GM18511 (cell line): ENCODE results near the gene WLS.
"Not testable (repeated sequence)": the region's sequence is repeated elsewhere in the genome, so short reads cannot be mapped to it uniquely, and the experiment has no call there.

Source experiments
- ATAC-seq: cut with Tn5 transposase; IDR thresholded peaks from one replicate; pipeline ENCODE4 v1.9.1; 2021; ENCODE audit warnings: mild to moderate bottlenecking, moderate library complexity; ENCODE audit not compliant: unreplicated experiment

WLS gene

GRCh38 chr1:68171795-68172194 lies 60.5 kb downstream of the WLS start:
- ATAC-seq: not testable (repeated sequence)

GRCh38 chr1:68168545-68169171 lies 63.7 kb downstream of the WLS start:
- no peak for ATAC-seq

GRCh38 chr1:68167211-68167610 lies 65.1 kb downstream of the WLS start:
- ATAC-seq: no peak

GRCh38 chr1:68166348-68166747 lies 66.0 kb downstream of the WLS start:
- ATAC-seq: no peak

- no peak for ATAC-seq
Observed at GRCh38 chr1:68165665-68166064, 66.7 kb downstream of the WLS start.

- ATAC-seq: no peak
Observed at GRCh38 chr1:68164918-68165317, 67.4 kb downstream of the WLS start.

GRCh38 chr1:68163220-68163619 lies 69.1 kb downstream of the WLS start:
- ATAC-seq: no peak

GRCh38 chr1:68162761-68163160 lies 69.6 kb downstream of the WLS start:
- no peak for ATAC-seq

GRCh38 chr1:68161672-68162071 lies 70.7 kb downstream of the WLS start:
- not testable (repeated sequence) for ATAC-seq

GRCh38 chr1:68160935-68161334 lies 71.4 kb downstream of the WLS start:
- ATAC-seq: peak; percentile 95

- no peak for ATAC-seq
Observed at GRCh38 chr1:68160021-68160420, 72.3 kb downstream of the WLS start.

GRCh38 chr1:68158837-68159236 lies 73.5 kb downstream of the WLS start:
- ATAC-seq: no peak

GRCh38 chr1:68157416-68157815 lies 74.9 kb downstream of the WLS start:
- ATAC-seq: no peak

GRCh38 chr1:68151690-68152089 lies 80.6 kb downstream of the WLS start:
- ATAC-seq: no peak

GRCh38 chr1:68149907-68150306 lies 82.4 kb downstream of the WLS start:
- ATAC-seq: no peak

- ATAC-seq: no peak
Observed at GRCh38 chr1:68149110-68149798, 83.1 kb downstream of the WLS start.

GRCh38 chr1:68148631-68149030 lies 83.7 kb downstream of the WLS start:
- ATAC-seq: no peak

- no peak for ATAC-seq
Observed at GRCh38 chr1:68147534-68148171, 84.7 kb downstream of the WLS start.

- ATAC-seq: no peak
Observed at GRCh38 chr1:68145418-68146126, 86.8 kb downstream of the WLS start.

GRCh38 chr1:68144856-68145255 lies 87.5 kb downstream of the WLS start:
- ATAC-seq: no peak

- no peak for ATAC-seq
Observed at GRCh38 chr1:68143633-68144032, 88.7 kb downstream of the WLS start.

GRCh38 chr1:68142461-68142860 lies 89.9 kb downstream of the WLS start:
- no peak for ATAC-seq
